SU-DHL-6 (cell line): ENCODE measurements around the gene CYP2J2.
"Not testable (repeated sequence)": the region's sequence is repeated elsewhere in the genome, so short reads cannot be mapped to it uniquely, and the experiment has no call there.

Experiments used
- H2AFZ ChIP-seq: fragments of 200-600 bp; sonication (generic); 2 replicates; pipeline ENCODE4 v1.6.1; 2014; ENCODE audit warnings: low read depth, mild to moderate bottlenecking, moderate library complexity, mixed read lengths, antibody characterized with exemption, low read length; ENCODE audit not compliant: severe bottlenecking
- H3F3A ChIP-seq: fragments of 200-600 bp; shearing (Covaris generic); 2 replicates; pipeline ENCODE4 v1.6.0; 2016; ENCODE audit warnings: antibody characterized with exemption, mild to moderate bottlenecking; ENCODE audit not compliant: insufficient read depth
- H3K27ac ChIP-seq: fragments of 200-600 bp; sonication (generic); 2 replicates; pipeline ENCODE4 v1.5.1; 2016; ENCODE audit warnings: low read depth, mild to moderate bottlenecking, low read length, moderate library complexity, mixed read lengths
- H3K27me3 ChIP-seq: fragments of 200-600 bp; sonication (generic), shearing (Covaris generic); 2 replicates; pipeline ENCODE4 v1.6.0; 2014; ENCODE audit warnings: mild to moderate bottlenecking, low read length
- H3K36me3 ChIP-seq: fragments of 200-600 bp; sonication (generic); 2 replicates; pipeline ENCODE4 v1.6.1; 2014; ENCODE audit warnings: mild to moderate bottlenecking, low read length, mixed read lengths
- H3K4me2 ChIP-seq: fragments of 300-600, 200-600 bp; shearing (Covaris generic), sonication (generic); 2 replicates; pipeline ENCODE4 v1.6.0; 2014; ENCODE audit warnings: low read length, low read depth, mild to moderate bottlenecking; ENCODE audit not compliant: poor library complexity, severe bottlenecking
- H3K4me3 ChIP-seq: fragments of 200-600 bp; sonication (generic); 2 replicates; pipeline ENCODE4 v1.5.1; 2014; ENCODE audit warnings: antibody characterized with exemption, low read length, mild to moderate bottlenecking, mixed read lengths; ENCODE audit not compliant: insufficient read depth, poor library complexity, severe bottlenecking
- H3K79me2 ChIP-seq: fragments of 200-600 bp; sonication (generic); 2 replicates; pipeline ENCODE4 v1.6.1; 2014; ENCODE audit warnings: mild to moderate bottlenecking, low read length, moderate library complexity; ENCODE audit not compliant: insufficient read depth
- H3K9ac ChIP-seq: fragments of 200-600 bp; sonication (generic); 2 replicates; pipeline ENCODE4 v1.7.0; 2014; ENCODE audit warnings: mild to moderate bottlenecking, low read length
- H3K9me2 ChIP-seq: fragments of 200-600 bp; sonication (generic); replicated peaks from 2 replicates; pipeline ENCODE4 v1.6.1; 2014; ENCODE audit warnings: low read length; ENCODE audit not compliant: insufficient read depth
- H3K9me3 ChIP-seq: fragments of 200-600 bp; sonication (generic); 2 replicates; pipeline ENCODE4 v1.6.1; 2014; ENCODE audit warnings: low read length, mixed read lengths; ENCODE audit not compliant: insufficient read depth
- H4K20me1 ChIP-seq: fragments of 200-600 bp; sonication (generic); 2 replicates; pipeline ENCODE4 v1.6.1; 2014; ENCODE audit warnings: low read depth, mild to moderate bottlenecking, antibody characterized with exemption, low read length, moderate library complexity, mixed read lengths
- CTCF ChIP-seq: fragments of 200-600 bp; sonication (generic); IDR thresholded peaks from one replicate; pipeline ENCODE4 v1.5.1; 2017; ENCODE audit warnings: antibody characterized with exemption, mild to moderate bottlenecking, low read length, moderate library complexity; ENCODE audit not compliant: insufficient read depth, poor library complexity, severe bottlenecking
- EZH2phosphoT487 ChIP-seq: fragments of 200-600 bp; sonication (generic), shearing (Covaris generic); conservative IDR thresholded peaks from 2 replicates; pipeline ENCODE4 v1.6.1; 2018; ENCODE audit warnings: mild to moderate bottlenecking, antibody characterized with exemption, low read length, moderate library complexity, mixed read lengths

Gene CYP2J2

GRCh38 chr1:59919746-59920145, 6.8 kb downstream of the CYP2J2 start:
- Histone ChIP-seq H3K27ac (no peak overlapping the region), H3K9ac (no peak overlapping the region), H3K9me3 (no peaks in the 10 kb centered on the region), H3K4me3 (no peak overlapping the region), H3K9me2 (no peaks in the 10 kb centered on the region), H3F3A (no peaks in the 10 kb centered on the region), H2AFZ (no peak overlapping the region), H4K20me1 (no peaks in the 10 kb centered on the region), H3K79me2 (no peaks in the 10 kb centered on the region), H3K36me3 (no peaks in the 10 kb centered on the region), H3K27me3 (no peaks in the 10 kb centered on the region; the same call in 1 of the 2 replicates), H3K4me2 (no peak overlapping the region)
- no peak for TF ChIP-seq EZH2phosphoT487
- no peak for TF ChIP-seq CTCF

- H3K79me2 ChIP-seq: no peaks in the 10 kb centered on the region
- H3F3A ChIP-seq: no peaks in the 10 kb centered on the region
- H3K27ac ChIP-seq: no peak overlapping the region
- no peak overlapping the region for H3K4me3 ChIP-seq
- H4K20me1 ChIP-seq: no peaks in the 10 kb centered on the region
- H3K9ac ChIP-seq: no peak overlapping the region
- no peaks in the 10 kb centered on the region for H3K36me3 ChIP-seq
- H3K9me2 ChIP-seq: no peaks in the 10 kb centered on the region
- no peak overlapping the region for H2AFZ ChIP-seq
- TF ChIP-seq EZH2phosphoT487: no peak
- no peaks in the 10 kb centered on the region for H3K27me3 ChIP-seq
- H3K9me3 ChIP-seq: no peaks in the 10 kb centered on the region
- H3K4me2 ChIP-seq: no peak overlapping the region
Observed at GRCh38 chr1:59917785-59918180, 8.8 kb downstream of the CYP2J2 start.

- Histone ChIP-seq H3F3A (no peaks in the 10 kb centered on the region), H3K9me2 (no peaks in the 10 kb centered on the region), H3K4me3 (no peak overlapping the region), H3K4me2 (no peak overlapping the region), H3K36me3 (no peaks in the 10 kb centered on the region), H3K9ac (no peak overlapping the region), H3K27ac (no peak overlapping the region), H4K20me1 (no peaks in the 10 kb centered on the region), H3K9me3 (no peaks in the 10 kb centered on the region), H3K27me3 (no peaks in the 10 kb centered on the region), H3K79me2 (no peaks in the 10 kb centered on the region), H2AFZ (no peak overlapping the region)
- TF ChIP-seq EZH2phosphoT487 (no peak), CTCF (no peak)
Observed at GRCh38 chr1:59917026-59917784, 9.4 kb downstream of the CYP2J2 start.

- Histone ChIP-seq H3F3A (no peaks in the 10 kb centered on the region), H3K4me3 (no peak overlapping the region), H3K4me2 (no peak overlapping the region), H3K27ac (no peak overlapping the region), H3K9me3 (no peaks in the 10 kb centered on the region), H4K20me1 (no peaks in the 10 kb centered on the region), H2AFZ (no peak overlapping the region), H3K9ac (no peak overlapping the region), H3K36me3 (no peaks in the 10 kb centered on the region), H3K79me2 (no peaks in the 10 kb centered on the region), H3K27me3 (no peaks in the 10 kb centered on the region), H3K9me2 (no peaks in the 10 kb centered on the region)
- TF ChIP-seq EZH2phosphoT487 (no peak), CTCF (no peak)
Observed at GRCh38 chr1:59915516-59915915, 11.1 kb downstream of the CYP2J2 start.

- H4K20me1 ChIP-seq, H3F3A ChIP-seq, H3K27ac ChIP-seq, H3K36me3 ChIP-seq, H2AFZ ChIP-seq, H3K9me3 ChIP-seq, H3K9me2 ChIP-seq, H3K27me3 ChIP-seq, H3K9ac ChIP-seq, H3K79me2 ChIP-seq, H3K4me2 ChIP-seq, H3K4me3 ChIP-seq: not testable (repeated sequence)
Observed at GRCh38 chr1:59914791-59915286, 11.7 kb downstream of the CYP2J2 start.
